HepG2 (cell line): Measurements from ENCODE around the gene VPS54. TPM values are rescaled to one million over a fixed set of nuclear protein-coding genes. Genes with fewer than 3 reads are reported as not detected.

Experiments used
- KAT8 ChIP-seq: IDR thresholded peaks from 2 replicates; pipeline ENCODE4 v1.6.1; 2016; ENCODE audit warnings: missing genetic modification reagents, missing compliant biosample characterization
- NCOA2 ChIP-seq: sonication (generic); formaldehyde crosslinking; IDR thresholded peaks from 2 replicates; pipeline ENCODE4 v1.8.0; 2022; ENCODE audit warnings: inconsistent platforms
- NFE2 ChIP-seq: sonication (generic); formaldehyde crosslinking; IDR thresholded peaks from 2 replicates; pipeline ENCODE4 v1.4.0; 2020; ENCODE audit warnings: missing genetic modification reagents
- NFRKB ChIP-seq: fragments of 450-650 bp; IDR thresholded peaks from 2 replicates; pipeline ENCODE4 v1.6.1; 2017
- PRMT3 ChIP-seq: sonication (generic); formaldehyde crosslinking; IDR thresholded peaks from 2 replicates; pipeline ENCODE4 v1.8.1; 2022; ENCODE audit warnings: low read depth, mild to moderate bottlenecking, moderate library complexity, missing genetic modification reagents, borderline replicate concordance
- RCOR2 ChIP-seq: IDR thresholded peaks from 2 replicates; pipeline ENCODE4 v1.6.1; 2016; ENCODE audit warnings: missing biosample characterization, missing genetic modification reagents
- WIZ ChIP-seq: sonication (generic); formaldehyde crosslinking; IDR thresholded peaks from 2 replicates; pipeline ENCODE4 v1.5.1; 2020; ENCODE audit warnings: mild to moderate bottlenecking, missing genetic modification reagents
- ZFP37 ChIP-seq: sonication (generic); formaldehyde crosslinking; IDR thresholded peaks from 2 replicates; pipeline ENCODE4 v1.4.0; 2020; ENCODE audit warnings: missing genetic modification reagents, borderline replicate concordance
- ZNF563 ChIP-seq: sonication (generic); formaldehyde crosslinking; IDR thresholded peaks from 2 replicates; pipeline ENCODE4 v1.8.0; 2022; ENCODE audit warnings: mild to moderate bottlenecking, moderate library complexity, missing genetic modification reagents
- ZNF569 ChIP-seq: sonication (generic); formaldehyde crosslinking; IDR thresholded peaks from 2 replicates; pipeline ENCODE4 v1.5.0; 2020; ENCODE audit warnings: mild to moderate bottlenecking, missing genetic modification reagents, moderate library complexity, borderline replicate concordance
- ZNF720 ChIP-seq: sonication (generic); formaldehyde crosslinking; IDR thresholded peaks from 2 replicates; pipeline ENCODE4 v1.4.0; 2020; ENCODE audit warnings: missing genetic modification reagents
- polyA plus RNA-seq, 8 experiments: library from polyadenylated mRNA; depleted of rRNA in 3 of 8; stranded (reverse) in 7 of 8; unstranded in 1 of 8; fragments of >200 nt; fragmentation: Illumina TruSeq in 4 of 8; extraction: Trizol in 4 of 8; gene quantifications; 2 replicates each; pipeline versions ENCODE4 v1.2.1 to v1.2.3, GENCODE V29; 2011 to 2016; ENCODE audit warnings: low read depth in 4 of 8, missing spikeins in 1 of 8, mixed read lengths in 1 of 8; ENCODE audit not compliant: insufficient read depth in 1 of 8
- total RNA-seq, 5 experiments: library from RNA; depleted of rRNA; stranded (reverse); fragments of >200 nt; fragmentation: Illumina TruSeq; extraction: Trizol; gene quantifications; 2 replicates each; pipeline ENCODE4 v1.2.3, GENCODE V29; 2016; ENCODE audit warnings: low read depth in 1 of 5
- TF ChIP-seq, protein P1 (sequence below): sonication (generic); formaldehyde crosslinking; IDR thresholded peaks from 2 replicates; pipeline ENCODE4 v1.4.0; 2020; ENCODE audit warnings: missing genetic modification reagents, borderline replicate concordance
- TF ChIP-seq, protein P2 (sequence below): sonication (generic); formaldehyde crosslinking; IDR thresholded peaks from 2 replicates; pipeline ENCODE4 v1.4.0; 2020; ENCODE audit warnings: missing genetic modification reagents
- TF ChIP-seq, protein P3 (sequence below): sonication (generic); formaldehyde crosslinking; IDR thresholded peaks from 2 replicates; pipeline ENCODE4 v1.8.0; 2022; ENCODE audit warnings: mild to moderate bottlenecking, missing genetic modification reagents, moderate library complexity
- TF ChIP-seq, protein P4 (sequence below): sonication (generic); formaldehyde crosslinking; IDR thresholded peaks from 2 replicates; pipeline ENCODE4 v1.9.0; 2021; ENCODE audit warnings: mild to moderate bottlenecking, missing genetic modification reagents

The VPS54 gene
- total and polyA plus RNA-seq, 2 of the 13 experiments (the other 11 are each of a cell fraction or from before 2014, with no cell fraction given) = 64.7 to 77.5 TPM

DNA sequence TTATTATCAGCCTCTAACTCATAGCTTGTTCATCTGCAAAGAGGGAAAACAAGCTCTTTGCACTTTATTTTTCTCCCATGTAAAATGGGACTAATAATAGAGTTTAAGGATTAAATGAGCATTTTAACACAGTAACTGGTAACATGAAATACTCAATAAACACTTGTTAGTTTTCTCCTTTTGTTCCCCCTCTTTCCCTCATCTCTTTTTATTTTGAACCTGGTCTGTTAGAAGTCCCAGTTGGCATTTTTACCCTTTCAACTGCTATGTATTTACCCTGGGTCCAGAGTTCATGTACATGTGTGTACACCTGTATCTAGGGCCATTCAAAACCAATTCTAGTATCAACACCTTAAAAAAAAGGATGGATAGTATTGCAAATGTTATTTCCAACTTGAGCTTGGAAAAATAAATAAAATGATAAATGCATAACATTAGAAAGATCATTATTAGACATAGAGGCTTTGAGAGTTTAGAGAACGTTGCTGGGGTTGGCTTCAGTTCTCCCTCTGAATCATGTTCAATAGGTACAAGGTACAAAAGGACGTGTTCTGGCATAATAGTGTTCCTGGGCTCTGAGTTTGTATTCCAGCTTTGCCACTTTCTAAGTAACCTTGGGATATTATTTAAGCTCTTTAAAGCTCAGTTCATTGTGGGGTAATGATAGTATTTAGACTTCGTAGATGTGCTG lies 5.2 kb upstream of the VPS54 start (continued):
- TF ChIP-seq, protein P1, sequence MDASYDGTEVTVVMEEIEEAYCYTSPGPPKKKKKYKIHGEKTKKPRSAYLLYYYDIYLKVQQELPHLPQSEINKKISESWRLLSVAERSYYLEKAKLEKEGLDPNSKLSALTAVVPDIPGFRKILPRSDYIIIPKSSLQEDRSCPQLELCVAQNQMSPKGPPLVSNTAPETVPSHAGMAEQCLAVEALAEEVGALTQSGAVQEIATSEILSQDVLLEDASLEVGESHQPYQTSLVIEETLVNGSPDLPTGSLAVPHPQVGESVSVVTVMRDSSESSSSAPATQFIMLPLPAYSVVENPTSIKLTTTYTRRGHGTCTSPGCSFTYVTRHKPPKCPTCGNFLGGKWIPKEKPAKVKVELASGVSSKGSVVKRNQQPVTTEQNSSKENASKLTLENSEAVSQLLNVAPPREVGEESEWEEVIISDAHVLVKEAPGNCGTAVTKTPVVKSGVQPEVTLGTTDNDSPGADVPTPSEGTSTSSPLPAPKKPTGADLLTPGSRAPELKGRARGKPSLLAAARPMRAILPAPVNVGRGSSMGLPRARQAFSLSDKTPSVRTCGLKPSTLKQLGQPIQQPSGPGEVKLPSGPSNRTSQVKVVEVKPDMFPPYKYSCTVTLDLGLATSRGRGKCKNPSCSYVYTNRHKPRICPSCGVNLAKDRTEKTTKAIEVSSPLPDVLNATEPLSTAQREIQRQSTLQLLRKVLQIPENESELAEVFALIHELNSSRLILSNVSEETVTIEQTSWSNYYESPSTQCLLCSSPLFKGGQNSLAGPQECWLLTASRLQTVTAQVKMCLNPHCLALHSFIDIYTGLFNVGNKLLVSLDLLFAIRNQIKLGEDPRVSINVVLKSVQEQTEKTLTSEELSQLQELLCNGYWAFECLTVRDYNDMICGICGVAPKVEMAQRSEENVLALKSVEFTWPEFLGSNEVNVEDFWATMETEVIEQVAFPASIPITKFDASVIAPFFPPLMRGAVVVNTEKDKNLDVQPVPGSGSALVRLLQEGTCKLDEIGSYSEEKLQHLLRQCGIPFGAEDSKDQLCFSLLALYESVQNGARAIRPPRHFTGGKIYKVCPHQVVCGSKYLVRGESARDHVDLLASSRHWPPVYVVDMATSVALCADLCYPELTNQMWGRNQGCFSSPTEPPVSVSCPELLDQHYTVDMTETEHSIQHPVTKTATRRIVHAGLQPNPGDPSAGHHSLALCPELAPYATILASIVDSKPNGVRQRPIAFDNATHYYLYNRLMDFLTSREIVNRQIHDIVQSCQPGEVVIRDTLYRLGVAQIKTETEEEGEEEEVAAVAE (CRISPR knock-in tag) = peak; percentile 25; the same call in 1 of the 2 replicates
- TF ChIP-seq NCOA2 = peak; percentile 78
- TF ChIP-seq, protein P2, sequence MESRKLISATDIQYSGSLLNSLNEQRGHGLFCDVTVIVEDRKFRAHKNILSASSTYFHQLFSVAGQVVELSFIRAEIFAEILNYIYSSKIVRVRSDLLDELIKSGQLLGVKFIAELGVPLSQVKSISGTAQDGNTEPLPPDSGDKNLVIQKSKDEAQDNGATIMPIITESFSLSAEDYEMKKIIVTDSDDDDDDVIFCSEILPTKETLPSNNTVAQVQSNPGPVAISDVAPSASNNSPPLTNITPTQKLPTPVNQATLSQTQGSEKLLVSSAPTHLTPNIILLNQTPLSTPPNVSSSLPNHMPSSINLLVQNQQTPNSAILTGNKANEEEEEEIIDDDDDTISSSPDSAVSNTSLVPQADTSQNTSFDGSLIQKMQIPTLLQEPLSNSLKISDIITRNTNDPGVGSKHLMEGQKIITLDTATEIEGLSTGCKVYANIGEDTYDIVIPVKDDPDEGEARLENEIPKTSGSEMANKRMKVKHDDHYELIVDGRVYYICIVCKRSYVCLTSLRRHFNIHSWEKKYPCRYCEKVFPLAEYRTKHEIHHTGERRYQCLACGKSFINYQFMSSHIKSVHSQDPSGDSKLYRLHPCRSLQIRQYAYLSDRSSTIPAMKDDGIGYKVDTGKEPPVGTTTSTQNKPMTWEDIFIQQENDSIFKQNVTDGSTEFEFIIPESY (CRISPR knock-in tag) = no peak
- no peak for TF ChIP-seq ZNF720
- TF ChIP-seq NFE2 (CRISPR knock-in tag) = no peak
- no peak for TF ChIP-seq NFRKB
- no peak for TF ChIP-seq ZNF563 (CRISPR knock-in tag)
- no peak; the same call in none of the 2 replicates for TF ChIP-seq RCOR2 (CRISPR knock-in tag)
- no peak for TF ChIP-seq WIZ (CRISPR knock-in tag)
- TF ChIP-seq, protein P3, sequence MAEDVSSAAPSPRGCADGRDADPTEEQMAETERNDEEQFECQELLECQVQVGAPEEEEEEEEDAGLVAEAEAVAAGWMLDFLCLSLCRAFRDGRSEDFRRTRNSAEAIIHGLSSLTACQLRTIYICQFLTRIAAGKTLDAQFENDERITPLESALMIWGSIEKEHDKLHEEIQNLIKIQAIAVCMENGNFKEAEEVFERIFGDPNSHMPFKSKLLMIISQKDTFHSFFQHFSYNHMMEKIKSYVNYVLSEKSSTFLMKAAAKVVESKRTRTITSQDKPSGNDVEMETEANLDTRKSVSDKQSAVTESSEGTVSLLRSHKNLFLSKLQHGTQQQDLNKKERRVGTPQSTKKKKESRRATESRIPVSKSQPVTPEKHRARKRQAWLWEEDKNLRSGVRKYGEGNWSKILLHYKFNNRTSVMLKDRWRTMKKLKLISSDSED = no peak
- TF ChIP-seq ZNF569 = no peak
- no peak for TF ChIP-seq PRMT3 (CRISPR knock-in tag)
- TF ChIP-seq, protein P4, sequence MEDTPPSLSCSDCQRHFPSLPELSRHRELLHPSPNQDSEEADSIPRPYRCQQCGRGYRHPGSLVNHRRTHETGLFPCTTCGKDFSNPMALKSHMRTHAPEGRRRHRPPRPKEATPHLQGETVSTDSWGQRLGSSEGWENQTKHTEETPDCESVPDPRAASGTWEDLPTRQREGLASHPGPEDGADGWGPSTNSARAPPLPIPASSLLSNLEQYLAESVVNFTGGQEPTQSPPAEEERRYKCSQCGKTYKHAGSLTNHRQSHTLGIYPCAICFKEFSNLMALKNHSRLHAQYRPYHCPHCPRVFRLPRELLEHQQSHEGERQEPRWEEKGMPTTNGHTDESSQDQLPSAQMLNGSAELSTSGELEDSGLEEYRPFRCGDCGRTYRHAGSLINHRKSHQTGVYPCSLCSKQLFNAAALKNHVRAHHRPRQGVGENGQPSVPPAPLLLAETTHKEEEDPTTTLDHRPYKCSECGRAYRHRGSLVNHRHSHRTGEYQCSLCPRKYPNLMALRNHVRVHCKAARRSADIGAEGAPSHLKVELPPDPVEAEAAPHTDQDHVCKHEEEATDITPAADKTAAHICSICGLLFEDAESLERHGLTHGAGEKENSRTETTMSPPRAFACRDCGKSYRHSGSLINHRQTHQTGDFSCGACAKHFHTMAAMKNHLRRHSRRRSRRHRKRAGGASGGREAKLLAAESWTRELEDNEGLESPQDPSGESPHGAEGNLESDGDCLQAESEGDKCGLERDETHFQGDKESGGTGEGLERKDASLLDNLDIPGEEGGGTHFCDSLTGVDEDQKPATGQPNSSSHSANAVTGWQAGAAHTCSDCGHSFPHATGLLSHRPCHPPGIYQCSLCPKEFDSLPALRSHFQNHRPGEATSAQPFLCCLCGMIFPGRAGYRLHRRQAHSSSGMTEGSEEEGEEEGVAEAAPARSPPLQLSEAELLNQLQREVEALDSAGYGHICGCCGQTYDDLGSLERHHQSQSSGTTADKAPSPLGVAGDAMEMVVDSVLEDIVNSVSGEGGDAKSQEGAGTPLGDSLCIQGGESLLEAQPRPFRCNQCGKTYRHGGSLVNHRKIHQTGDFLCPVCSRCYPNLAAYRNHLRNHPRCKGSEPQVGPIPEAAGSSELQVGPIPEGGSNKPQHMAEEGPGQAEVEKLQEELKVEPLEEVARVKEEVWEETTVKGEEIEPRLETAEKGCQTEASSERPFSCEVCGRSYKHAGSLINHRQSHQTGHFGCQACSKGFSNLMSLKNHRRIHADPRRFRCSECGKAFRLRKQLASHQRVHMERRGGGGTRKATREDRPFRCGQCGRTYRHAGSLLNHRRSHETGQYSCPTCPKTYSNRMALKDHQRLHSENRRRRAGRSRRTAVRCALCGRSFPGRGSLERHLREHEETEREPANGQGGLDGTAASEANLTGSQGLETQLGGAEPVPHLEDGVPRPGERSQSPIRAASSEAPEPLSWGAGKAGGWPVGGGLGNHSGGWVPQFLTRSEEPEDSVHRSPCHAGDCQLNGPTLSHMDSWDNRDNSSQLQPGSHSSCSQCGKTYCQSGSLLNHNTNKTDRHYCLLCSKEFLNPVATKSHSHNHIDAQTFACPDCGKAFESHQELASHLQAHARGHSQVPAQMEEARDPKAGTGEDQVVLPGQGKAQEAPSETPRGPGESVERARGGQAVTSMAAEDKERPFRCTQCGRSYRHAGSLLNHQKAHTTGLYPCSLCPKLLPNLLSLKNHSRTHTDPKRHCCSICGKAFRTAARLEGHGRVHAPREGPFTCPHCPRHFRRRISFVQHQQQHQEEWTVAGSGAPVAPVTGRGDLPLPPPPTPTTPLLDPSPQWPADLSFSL (CRISPR knock-in tag) = no peak
- TF ChIP-seq KAT8 (CRISPR knock-in tag) = no peak; the same call in 1 of the 2 replicates
- TF ChIP-seq ZFP37 (CRISPR knock-in tag) = no peak
